NCI-H1417 treated with DMSO at 0.1 percent for 48 hours (cell line): ENCODE results near the gene CLIP4.
"Not testable (repeated sequence)": the region's sequence is repeated elsewhere in the genome, so short reads cannot be mapped to it uniquely, and the experiment has no call there.

Source experiments
- DNase-seq: peaks from one replicate; lab custom pipeline; 2025; lab: John Stamatoyannopoulos, UW

The CLIP4 gene, protein sequence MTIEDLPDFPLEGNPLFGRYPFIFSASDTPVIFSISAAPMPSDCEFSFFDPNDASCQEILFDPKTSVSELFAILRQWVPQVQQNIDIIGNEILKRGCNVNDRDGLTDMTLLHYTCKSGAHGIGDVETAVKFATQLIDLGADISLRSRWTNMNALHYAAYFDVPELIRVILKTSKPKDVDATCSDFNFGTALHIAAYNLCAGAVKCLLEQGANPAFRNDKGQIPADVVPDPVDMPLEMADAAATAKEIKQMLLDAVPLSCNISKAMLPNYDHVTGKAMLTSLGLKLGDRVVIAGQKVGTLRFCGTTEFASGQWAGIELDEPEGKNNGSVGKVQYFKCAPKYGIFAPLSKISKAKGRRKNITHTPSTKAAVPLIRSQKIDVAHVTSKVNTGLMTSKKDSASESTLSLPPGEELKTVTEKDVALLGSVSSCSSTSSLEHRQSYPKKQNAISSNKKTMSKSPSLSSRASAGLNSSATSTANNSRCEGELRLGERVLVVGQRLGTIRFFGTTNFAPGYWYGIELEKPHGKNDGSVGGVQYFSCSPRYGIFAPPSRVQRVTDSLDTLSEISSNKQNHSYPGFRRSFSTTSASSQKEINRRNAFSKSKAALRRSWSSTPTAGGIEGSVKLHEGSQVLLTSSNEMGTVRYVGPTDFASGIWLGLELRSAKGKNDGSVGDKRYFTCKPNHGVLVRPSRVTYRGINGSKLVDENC

DNA sequence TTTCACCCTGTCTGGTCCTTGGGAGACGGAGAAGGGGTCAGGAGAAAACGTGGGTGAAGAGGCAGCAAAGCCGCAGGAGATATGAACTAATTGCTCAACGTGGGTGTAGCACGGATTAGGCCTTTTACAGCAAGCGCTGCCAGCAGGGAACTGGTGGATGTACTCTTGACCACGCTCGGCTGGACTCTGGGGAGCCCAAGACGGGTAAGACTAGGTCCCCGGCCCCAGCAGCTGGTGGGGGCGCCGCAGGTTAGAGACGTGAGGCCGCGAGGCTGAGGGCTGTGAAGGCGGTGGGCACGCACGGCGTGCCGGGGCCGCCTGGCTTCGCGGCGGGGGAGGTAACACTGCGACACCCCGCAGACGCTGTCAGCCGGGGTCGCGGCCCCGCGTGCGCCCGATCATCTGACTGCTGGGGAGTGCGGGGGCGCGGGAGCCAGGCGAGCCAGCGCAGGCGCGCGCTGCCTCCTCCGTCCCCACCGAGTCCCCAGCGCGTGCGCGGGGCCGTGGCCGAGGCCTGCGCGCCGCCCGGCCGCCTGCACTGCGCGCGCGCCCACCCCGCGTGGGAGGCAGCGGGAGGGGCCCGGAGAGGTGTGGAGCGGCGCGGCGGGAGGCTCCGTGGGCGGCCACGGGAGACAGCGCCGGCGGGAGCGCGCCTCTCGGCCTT lies at the start of gene CLIP4:
Gene CLIP4, plus strand, starts transcription at position 470 of the 664 bp plus-strand sequence. CDS start 5,974 bp downstream, outside the sequence.
- no peak for DNase-seq

DNA sequence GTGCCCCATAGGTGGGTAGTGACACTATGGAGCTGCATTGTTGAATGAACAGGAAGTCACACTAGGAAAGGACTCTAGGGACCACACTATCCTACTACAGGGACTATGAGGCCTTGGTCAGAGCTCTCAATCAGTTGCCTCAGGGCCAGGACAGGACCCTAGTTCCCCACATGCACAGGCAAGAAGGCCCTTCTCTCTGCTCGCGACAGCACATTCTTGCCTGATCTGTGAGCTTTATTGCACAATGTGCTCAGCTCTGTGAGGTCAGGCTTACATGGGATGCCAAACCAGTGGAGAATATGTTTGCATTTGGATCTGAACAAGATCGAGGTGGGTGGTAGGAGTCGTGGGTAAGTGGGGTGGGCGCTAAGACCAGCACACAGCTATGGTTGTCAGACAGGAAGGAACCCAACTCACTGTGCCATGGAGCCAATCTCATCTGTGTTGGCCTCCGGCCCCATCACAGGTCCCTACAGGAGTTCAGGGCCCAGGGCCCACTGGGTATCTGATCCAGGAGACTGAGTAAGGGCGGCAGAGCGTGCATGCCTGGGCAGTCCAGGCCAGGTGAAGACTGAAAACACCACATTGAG lies 48.8 kb upstream of the CLIP4 start:
- no peak for DNase-seq

DNA sequence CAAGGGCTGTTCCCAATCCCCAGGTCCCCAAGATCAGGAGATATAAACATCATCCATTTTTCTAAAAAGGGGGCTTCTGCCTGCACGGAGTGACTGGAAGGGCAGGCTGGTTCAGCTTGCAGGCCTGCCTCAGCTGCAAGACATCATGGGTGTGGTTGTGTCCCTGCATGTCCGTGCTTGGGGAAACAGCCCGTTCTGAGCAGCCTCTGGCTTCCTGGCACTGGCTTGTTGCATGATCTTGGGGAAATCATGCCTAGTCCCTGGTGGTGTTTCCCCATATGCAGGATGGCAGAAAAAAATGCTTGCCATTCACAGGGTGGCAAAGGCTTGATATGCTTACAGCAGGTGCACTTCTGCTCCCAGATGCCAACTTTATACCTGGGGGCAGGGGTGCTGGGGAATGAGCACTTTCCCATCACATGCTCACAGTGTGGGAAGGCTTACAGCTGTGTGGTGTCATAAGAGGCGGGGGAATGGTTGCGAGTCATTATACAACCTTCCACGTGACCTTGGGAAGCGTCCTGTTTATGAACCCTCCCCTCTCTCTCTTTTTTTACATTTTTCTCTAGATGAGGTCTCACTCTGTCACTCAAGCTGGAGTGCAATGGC lies 48.1 kb upstream of the CLIP4 start:
- no peak for DNase-seq

DNA sequence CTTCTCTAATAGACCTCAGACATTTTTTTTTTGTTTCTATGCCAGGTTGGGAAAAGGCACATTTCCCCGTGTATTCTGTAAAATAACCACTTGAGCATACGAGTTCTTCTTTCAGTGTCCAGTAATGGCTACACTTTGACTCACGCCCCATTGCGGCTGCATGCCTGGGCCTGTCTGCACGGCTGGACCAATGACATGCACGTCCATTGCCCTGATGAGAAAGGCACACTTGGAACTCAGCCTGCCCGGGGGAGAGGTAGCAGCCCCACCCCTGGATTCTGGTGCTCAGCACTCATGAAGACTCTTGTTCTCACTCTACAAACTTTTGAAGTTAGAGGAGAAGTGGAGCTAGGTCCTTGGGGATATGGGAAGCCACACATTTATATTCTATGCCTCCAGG lies 46.7 kb upstream of the CLIP4 start:
- no peak for DNase-seq

DNA sequence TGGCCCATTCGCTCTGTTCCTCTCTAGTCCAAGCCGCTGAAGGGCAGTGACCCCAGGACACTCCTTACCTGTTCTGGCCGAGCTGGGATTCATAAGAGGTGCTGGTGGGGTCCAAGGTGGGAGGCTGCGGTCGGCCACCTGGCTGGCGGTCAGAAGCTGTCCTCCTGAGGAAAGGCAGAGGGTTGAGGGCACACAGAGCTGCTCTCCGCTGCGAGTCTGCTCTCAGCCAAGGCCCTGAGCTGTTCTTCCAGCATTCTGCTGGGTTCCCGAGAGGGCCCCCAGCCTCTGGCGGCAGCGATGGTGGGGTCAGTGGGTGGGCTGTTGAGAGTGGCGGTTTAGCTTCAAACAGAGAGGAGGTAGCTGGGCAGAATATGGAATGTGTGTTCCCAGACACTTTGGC lies 44.7 kb upstream of the CLIP4 start:
- DNase-seq: no peak

DNA sequence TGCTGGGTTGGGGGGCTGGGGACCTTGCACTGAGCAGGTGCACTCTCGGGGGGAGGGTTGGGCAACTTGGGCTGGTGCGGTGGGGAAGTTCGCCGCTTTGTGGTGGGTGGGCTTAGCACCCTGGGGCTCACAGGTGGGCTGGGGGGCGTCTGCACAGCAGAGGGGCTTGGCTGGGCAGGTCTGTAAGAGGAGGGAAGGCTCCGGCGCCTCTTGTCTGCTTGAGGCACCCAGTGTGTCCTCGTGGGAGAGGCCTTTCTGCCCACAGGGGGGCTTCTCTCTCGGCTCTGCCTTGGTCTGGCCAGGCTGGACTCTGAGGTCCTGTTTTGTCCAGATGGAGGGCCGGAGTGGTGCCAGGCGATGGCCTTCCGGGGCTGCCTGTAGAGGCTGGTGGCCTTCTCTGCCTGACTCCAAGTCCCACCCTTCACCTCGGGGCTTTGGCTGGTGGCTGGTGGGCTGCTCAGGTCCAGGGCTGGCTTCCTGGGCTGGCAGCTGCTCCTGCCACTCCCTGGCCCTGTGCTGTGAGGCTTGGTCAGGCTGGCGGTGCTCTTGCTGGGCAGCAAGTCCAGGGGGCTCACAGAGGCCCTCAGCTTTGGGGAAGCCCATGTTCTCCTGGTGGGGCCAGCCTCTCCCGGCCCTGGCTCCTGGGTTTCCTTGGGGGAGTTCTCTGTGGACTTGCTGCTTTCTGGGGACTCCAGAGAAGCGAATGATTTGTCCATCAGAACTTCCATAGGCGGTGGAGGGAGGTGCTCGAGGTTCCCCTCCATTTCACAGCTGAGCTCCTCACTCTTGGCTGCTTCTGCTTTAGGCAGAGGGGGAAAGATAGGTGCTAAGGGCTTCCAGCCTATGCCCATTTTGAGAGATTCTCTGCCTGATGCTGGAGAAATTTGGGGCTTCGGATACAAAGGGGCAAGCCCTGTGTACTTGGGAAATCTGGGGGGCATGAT lies 43.9 kb upstream of the CLIP4 start:
- no peak for DNase-seq

DNA sequence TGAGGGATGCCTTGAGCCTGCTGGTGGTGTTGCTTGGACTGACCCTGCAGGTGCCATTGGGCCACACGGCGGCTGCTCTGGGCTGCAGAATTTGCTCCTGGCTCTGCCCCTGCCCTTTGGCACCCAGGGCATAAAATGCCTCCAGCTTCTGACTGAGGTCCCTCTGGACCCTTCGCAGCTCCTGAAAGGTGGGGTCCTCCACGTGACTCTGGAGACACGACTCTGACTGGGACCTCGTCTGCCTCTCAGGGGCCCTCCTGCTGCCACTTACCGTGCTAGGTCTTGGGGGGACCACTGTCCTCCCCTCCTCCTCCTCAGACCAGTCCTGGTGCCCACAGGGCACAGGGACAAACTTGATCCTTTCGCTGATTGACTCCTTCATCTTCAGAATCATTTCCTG lies 43.0 kb upstream of the CLIP4 start:
- no peak for DNase-seq

DNA sequence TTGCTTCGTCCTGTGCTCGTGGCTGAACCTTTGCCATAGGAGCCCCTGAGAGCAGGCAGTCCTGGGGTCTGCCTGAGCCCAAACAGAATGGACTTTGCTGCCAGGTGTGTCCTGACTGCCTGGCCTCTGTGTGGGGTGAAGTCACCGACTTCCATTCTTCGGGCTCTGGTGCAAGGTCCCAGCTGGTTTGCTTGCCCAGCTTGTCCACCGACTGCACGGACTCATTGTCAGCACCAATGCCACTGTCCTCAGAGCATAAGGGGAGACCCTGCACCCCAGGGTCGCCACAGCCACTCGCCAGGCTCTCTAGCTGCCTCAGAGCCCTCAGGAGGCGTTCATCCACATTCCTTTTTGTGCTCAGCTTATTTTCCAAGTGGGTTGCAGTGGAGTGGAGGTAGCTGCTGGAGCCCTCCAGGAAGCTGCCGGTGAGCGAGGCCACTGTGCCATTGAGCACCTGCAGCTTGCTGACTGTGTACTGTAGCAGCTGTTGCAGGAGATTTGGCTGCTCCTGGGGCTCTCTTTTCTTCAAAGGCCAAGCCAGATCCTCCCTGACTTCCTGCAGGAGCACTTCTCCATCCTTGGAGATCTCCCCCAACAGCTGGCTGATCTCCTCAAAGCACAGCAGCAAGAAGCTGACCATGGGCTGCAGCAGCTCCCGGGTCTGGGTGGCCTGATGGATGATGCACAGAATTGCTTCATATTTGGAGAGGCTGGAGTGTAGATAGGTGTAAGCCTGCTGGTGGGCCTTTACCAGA lies 42.1 kb upstream of the CLIP4 start:
- no peak for DNase-seq

DNA sequence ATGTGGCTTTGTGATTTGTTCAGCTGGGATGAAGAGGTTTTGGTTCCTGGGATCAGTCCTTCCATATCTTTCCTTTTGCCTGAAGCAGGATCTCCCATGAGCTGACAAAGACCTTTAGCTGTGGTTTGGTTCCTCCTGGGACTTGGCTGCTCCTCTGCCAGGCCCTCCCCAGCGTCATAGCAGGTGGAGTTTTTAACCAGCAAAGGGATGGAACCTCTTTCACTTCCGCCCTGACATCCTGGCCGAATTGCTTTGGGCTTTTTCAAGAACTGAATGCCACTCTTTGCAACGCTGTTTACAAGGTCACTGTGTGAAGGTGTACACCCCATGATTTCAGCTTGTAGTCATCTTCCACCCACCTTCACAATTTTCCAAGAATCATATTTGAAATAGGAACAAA lies 41.3 kb upstream of the CLIP4 start:
- no peak for DNase-seq

DNA sequence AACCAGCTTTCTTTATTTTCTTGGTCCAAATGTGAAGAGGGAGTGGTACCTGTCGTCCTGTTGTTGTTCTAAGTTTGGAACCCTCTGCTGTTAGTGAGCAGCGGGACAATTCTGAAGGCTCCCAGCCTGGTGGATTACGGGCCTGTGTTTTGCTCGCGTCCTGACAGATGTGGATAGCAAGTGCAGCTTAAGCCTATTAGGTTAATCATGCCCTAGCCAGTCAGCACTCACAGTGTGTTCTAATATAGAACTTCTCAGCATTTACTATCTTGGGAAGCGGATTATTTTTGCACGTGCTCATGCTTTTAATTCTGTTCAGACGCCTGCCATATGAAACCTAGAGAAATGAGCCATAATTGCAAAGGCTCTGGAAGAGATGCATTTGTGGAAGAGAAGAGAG lies 40.8 kb upstream of the CLIP4 start, which contains the start of gene PCARE:
Gene PCARE, minus strand, starts transcription at position 113 of the 400 bp plus-strand sequence. CDS start 262 bp downstream, outside the sequence.
- DNase-seq: no peak

DNA sequence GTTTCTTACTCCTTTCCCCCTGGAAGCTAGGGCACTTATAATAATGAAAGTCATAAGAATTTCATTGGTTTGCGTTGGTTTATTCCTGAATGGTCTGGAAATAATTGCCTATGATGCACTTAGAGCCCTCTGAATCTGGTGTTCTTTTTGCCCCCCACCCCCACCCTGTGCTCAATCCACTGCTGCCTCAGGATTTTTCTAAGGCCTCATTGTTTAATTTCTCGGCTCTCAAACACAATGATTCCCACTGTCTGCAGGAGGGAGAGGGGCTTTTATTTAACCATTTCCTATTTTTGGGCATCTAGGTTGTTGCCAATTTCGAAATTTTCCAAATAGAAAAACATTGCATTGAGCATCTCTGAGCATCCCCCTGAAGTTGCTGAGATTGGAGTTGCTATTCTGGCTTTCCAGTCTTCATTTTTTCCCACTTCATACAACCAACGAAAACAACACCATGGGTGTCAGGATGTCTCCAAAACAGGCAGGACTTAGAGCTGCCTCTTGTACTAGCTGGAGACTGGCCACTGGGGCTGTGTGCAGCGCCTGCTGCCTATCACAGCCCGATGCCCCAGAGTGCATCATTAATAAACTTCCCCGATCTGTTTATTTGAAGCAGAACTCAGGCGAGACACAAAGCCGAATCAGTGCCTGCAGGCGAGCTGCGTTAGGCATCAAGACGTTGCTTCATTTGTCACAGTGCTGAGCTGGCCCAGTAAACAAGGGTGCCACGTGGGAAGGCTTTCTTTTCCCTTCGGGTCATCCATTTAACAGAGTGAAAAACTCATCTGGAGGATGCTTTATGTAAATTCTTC lies 39.1 kb upstream of the CLIP4 start:
- DNase-seq: no peak

DNA sequence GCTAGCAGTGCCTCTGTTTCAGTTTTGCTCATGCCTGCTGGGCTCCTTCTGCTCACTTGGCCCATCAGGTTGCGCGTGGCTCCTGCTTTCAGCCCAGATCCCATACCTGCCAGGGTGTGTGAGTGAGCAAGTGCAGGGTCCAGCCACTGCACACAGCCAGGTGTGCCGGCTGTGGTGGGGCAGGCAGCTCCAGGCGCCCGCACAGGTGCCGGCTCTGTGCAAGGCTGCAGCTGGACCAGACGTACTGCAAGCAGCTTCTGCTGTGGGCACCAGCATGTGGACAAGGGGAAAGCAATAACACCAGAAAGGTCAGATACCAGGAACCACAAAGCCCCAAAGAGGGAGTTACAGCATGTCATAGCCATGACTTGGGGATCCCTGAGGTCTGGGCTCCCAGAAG lies 35.3 kb upstream of the CLIP4 start:
- DNase-seq: no peak

DNA sequence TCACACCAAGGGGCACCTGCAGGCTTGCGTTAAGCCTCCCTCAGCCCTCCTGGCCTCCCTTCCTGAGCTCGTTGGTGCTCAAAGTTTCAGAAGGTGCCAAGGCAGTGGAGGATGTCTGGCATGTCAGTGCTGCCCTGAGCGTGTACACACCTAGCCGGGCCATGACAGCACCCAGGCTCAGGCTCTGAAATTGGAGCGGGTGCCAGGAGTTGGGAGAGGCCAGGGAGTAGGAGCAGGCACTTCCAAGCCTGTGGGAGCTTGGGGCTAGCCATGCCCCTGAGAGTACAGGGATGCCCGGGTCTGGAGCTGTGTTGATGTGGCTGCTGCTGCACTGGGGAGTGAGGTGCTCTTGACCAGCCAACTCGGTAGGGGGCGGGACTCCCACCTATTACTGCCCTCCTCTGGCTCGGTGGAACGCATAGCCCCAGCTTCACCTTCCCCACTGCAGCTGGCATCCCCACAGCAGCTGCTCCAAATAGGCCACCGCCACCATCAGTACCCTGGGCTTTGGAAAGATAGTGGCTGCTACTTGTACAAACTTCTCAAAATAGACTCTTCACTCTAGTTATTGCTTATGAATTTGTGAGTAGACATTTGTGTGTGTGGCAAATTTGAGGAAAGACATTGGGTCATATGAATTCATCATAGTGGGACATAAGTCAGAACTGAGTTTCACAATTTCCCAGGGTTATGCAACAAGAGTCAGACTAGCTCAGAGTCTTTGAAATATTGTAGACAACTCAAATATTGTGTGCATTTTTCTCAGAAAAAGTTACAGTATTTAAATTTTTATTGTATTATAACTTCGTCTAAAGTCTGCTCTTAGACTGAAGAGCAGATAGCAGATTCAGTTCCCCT lies 34.1 kb upstream of the CLIP4 start:
- no peak for DNase-seq

DNA sequence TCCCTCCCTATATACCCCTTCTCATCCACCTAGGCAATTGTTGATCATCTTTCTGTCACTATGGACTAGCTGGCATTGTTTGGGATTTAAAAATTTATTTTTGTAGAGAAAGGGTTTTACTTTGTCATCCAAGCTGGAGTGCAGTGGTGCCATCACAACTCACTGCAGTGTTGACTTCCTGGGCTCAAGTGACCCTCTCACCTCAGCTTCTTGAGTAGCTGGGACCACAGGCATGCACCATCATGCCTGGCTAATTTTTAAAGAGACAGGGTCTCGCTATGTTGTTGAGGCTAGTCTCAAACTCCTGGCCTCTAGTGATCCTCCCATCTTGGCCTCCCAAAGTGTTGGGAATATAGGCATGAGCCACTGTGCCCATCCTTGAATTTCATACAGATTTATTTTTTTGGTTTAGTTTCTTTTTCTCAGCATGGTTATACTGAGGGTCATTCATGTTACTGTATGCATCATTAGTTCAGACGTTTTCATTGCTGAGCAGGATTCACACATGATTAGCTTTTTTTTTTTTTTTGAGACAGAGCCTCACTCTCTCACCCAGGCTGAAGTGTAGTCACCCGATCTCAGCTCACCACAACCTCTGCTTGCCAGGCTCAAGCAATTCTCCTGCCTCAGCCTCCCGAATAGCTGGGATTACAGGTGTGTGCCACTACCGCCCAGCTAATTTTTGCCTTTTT lies 32.3 kb upstream of the CLIP4 start:
- no peak for DNase-seq

DNA sequence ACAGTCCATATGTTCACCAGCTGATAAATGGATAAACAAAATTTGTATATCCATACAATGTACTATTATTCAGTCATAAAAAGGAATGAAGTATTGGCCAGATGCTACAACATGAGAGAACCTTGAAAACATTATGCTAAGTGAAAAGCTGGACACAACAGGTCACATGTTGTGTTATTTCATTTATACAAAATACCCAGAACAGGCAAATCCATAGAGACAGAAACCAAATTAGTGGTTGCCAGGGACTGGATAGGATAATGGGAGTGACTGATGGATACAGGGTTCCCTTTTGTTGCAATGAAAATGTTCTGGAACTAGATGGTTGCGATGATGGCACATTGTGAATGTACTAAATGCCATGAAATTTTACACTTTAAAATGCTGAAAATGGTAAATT lies 30.7 kb upstream of the CLIP4 start:
- DNase-seq: no peak

DNA sequence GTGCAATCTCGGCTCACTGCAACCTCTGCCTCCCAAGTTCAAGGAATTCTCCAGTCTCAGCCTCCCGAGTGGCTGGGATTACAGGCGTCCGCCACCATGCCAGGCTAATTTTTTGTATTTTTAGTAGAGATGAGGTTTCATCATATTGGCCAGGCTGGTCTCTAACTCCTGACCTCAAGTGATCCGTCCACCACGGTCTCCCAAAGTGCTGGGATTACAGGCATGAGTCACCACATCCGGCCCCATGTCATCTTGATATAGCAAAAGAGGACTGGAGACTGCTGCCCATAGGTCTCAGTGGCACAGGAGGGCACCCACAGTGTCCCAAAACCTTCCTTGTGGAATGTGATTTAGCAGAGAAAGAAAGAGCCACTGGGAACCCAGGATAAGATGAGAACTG lies 24.9 kb upstream of the CLIP4 start:
- DNase-seq: not testable (repeated sequence)

DNA sequence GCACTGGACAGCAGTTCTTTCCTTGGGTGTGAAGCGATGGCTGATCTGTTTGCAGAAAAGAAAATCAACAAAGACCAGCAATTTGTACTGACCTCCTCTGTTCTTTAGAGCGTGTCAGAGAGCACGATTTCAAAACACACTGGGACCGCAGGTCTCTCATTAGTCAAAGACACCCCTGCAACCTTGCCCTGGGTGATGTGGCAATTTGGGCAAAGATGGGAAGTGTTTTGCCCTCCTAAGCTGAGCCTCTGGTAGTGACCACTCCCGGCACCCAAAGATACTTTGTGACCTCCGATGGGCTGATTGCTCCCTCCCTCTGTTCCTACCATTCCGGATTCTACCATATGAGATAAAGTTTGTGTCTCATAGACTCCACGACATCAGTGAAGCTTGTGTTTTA lies 18.2 kb upstream of the CLIP4 start:
- no peak for DNase-seq

DNA sequence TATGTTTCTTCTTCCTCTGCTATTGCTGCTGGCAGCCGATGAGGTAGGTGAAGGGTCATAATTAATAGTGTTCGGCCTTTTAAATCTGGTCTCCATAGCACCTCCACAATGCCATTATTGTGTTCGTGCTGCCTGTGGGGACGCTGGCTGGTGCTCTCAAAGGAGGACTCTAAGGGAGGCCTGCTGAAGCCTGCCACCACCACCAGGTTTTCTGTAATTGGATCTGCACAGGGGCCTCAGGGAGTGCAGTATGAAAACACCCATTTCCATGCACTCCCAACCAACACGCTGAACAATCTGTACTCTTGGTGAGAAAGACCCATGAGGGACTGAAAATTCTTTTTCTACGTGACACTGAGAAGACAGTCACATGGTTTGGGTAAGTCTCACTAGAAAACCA lies 17.6 kb upstream of the CLIP4 start:
- DNase-seq: no peak
